B cell (primary cell): ENCODE results near the gene MAEA.

Source experiments
- CTCF ChIP-seq: fragments of 200-600 bp; IDR thresholded peaks from one replicate; pipeline ENCODE4 v1.8.0; 2022; ENCODE audit warnings: antibody characterized with exemption, mild to moderate bottlenecking
- EZH2 ChIP-seq: IDR thresholded peaks from 2 replicates; pipeline ENCODE4 v1.6.1; 2012; ENCODE audit warnings: borderline replicate concordance, low read depth, mild to moderate bottlenecking, moderate library complexity, low read length; ENCODE audit not compliant: insufficient read depth, poor library complexity, severe bottlenecking

DNA sequence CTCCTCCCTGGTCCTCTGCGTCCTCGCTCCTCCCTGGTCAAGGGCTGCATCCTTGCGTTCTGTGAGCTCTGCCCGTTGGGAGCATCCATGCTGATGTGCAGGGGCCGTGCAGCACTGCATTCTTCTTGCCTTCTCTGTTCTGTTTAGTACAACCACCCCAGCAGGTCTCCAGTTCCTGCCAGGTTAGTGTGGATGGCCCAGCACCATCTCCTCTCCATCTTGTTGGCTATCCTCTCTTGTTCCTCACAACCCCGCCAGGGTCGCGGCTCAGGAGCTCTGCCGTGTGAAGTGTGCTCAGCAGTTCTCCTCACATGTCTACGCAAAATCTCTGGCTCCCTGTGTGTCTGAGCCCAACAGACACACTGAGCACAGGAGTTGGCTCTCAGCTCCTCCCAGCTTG lies 10.4 kb upstream of the MAEA start:
- TF ChIP-seq CTCF = no peak
- TF ChIP-seq EZH2 = no peak
